HG02973 (cell line): Measurements from ENCODE around the gene LBHD2.
"Not testable (repeated sequence)": the region's sequence is repeated elsewhere in the genome, so short reads cannot be mapped to it uniquely, and the experiment has no call there.

ENCODE experiments used
- ATAC-seq: cut with Tn5 transposase; IDR thresholded peaks from one replicate; pipeline ENCODE4 v1.9.1; 2021; ENCODE audit warnings: moderate library complexity; ENCODE audit not compliant: unreplicated experiment

The LBHD2 gene

DNA sequence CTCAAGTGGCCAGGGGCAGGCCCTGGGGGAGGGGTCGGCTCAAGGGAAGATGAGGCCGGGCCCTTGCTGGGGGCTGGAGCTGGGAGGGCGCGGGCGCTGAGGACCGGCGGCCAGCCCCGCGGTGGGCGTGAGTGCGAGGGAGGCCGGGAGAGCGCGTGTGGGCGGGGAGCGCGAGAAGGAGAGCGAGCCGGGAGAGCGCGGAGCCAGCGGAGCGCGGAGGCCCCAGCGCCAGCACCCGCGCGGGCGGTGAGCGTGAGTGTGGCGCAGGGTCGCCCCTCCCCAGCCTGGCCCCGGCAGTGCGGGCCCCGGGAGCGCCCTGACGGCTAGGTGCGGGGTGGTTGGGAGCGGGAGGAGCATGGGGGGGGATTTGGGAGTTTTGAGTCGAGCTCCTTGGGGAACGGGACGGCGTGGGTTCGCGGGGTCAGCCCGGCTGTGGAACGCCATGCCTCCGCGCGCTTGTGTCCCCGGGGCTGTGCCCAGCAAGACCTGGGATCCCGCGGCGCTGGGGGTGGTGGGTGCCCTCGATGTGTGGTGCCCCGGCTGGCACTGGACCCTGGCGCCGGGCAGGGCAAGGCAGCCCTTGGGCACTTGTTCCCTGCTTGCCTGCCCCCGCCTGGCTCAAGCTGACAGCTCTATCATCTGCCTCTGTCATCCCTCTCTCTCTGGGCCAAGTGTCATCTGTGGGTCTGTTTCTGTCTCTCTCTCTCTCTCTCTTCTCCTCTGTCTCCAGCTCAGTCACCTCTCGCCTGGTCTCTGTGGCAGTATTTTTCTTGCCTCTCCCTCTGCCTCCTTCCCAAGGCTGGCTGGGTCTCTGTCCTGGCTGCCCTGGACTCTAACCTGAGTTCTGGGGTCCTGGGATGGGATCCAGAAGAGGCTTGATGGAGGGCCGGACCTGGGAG lies at the start of gene LBHD2:
Gene LBHD2, plus strand, starts transcription at position 190 of the 899 bp plus-strand sequence. CDS start 1,803 bp downstream, outside the sequence.
- ATAC-seq, result no peak

DNA sequence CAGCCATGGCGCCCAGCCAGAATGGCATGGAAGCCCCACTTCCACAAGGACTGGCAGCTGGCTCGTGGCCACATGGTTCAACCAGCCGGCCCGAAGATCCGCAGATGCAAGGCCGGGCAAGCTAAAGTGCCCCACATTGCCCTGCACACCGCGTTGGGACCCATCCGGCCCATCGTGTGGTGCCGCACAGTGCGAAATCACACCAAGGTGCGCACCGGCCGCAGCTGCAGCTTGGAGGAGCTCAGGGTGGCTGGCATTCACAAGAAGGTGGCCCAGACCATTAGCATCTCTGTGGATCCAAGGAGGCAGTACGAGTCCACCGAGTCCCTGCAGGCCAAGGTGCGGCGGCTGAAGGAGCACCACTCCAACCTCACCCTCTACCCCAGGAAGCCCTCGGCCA lies 42.5 kb upstream of the LBHD2 start:
- no peak for ATAC-seq

DNA sequence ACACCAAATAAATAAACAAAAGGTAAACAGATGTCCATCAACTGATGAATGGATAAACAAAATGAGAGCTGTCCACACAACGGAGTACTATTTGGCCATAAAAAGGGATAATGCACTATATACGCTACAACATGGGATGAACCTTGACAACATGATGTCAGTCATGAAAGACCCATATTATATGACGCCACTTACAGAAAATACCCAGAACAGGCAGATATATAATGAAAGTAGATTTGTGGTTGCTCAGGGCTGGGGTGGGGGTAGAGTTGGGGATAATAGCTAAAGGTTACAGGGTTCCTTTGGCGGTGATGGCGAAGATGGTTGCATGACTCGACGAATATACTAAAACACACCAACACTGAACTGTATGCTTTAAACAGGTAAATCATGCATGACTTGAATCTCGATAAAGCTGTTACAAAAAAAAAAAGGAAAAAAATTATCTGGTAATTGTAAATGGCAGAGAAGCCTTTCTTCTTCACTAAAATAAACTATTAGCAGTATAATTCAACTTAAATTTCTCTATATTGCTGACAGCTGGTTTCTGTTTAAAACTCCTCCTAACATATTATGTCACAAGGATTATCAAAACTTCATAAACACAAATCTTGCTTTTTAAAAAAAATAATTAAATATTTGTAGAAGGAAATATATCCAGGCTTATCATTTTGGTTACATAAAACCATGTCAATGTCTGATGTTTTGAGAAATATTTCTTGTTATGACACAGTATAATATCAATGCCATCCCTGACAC lies 40.6 kb upstream of the LBHD2 start:
- ATAC-seq, result no peak

DNA sequence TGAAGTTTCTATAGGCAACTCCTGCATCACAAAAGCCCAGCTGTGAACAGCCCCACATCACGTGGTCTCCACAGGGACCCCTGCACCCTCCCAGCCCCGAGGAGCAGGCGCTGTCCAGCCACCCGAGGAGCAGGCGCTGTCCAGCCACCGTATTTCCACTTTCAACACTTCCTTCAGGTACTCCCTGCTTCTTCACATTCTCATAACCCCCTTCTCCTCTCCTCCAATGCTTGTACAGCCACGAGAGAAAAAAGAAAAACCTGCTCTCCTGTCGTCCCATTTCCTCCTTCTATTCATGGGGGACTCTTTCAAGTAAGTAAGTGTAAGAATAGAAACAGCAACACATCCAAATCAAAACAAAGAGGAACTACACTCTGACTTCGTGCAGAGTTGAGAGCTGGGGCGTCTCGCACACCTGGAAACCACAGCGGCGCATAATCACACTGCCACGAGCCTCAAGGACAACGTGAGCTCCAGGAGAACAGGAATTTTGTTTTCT lies 38.6 kb upstream of the LBHD2 start:
- ATAC-seq, result no peak

DNA sequence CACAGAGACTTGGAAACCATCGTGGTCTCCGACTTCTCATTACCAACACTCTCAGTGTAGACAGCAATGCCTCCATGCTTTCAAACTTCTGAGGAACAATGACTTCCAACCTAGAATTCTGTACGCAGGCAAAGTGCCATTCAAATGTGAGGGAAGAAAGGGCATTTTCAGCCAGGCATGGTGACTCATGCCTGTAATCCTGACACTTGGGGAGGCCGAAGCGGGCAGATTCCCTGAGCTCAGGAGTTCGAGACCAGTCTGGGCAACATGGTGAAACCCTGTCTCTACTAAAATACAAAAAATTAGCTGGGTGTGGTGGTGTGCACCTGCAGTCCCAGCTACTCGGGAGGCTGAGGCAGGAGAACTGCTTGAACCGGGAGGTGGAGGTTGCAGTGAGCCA lies 36.6 kb upstream of the LBHD2 start:
- ATAC-seq, result not testable (repeated sequence)

DNA sequence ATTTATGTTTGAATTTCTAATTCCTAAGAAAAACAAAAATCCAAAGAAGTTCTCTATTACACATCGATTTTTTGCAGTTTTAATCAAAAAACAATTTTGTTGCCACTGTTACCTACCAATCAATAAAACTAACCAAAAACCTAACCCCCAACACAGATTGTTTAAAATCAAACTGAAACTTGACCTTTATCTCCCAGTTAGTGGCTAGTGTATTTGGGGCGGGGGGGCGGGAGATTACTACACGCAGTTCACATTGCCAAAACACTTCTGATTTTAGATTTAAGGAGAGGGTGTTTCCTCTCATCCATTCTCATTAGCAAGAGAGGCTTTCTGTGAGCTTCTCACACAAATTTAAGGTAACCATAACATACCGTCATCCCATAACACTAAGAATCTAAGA lies 33.1 kb upstream of the LBHD2 start:
- ATAC-seq, result no peak

DNA sequence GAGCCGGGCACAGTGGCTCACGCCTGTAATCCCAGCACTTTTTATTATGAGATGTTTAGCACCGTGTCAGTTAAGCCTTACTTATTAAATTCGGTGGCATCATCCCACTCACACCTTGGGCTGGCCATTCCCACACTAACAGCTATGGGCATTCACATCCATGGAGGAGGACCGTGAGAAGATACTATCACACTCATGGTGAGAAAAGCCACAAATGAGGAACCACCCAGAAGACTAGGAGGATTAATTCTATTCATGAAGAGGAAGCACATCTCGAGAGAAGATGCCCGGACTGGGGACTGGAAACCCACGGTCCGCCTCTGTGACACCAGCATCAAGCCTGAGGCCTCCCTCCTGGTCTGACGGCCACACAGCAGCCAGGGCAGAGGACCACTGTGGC lies 31.6 kb upstream of the LBHD2 start:
- ATAC-seq, result no peak

DNA sequence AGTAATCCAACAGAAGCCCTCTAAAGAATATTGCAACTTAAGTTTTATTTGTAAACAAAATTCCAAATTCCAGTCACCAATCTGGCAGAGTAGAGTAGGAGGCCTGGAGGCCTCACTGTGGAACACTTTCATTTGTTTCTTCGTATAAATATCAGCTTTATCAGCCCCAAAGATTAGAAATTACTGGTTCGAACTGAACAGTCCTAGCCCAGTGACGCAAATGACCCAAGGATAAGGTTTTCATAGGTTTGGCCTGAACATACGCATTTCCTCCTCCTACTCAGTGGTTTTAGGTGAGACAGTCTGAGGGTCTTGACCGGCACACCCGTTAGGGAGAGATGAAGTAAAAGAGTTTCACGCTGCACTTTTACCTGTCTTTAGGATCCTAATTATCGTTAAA lies 28.3 kb upstream of the LBHD2 start:
- ATAC-seq, result no peak

DNA sequence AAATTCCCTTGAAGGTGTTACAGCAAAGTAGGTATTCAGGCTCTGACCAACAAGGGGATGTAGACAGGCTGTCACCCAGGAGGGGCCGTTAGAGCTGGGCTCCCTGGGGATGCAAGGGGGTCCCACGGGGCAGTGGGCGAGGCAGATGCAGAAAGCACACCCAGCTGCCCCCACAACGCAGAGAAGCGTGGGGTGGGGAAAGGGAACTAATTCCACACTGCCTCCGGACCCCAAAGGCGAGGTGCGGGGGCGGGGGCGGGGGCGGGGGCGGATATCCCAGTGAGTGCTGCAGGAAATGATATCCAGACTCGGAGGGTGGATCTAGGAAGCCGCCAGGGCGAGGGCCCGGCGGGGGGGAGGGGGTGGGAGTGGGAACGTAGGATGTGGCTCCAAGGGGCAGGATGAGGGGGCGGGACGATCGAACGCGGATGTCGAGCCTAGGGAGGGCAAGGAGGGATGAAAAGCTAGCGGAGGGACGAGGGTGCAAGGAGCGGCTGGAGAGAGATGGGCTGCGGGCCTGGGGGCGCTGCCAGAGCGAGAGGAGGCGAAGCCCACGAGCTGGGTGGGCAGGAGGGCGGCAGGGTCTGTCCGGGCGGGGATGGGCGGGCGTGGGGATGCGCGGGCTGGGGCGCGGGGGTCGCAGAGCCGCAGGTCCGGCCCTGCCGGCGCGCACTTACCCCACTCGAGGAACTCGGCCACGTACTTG lies 27.5 kb upstream of the LBHD2 start:
- ATAC-seq, result no peak

DNA sequence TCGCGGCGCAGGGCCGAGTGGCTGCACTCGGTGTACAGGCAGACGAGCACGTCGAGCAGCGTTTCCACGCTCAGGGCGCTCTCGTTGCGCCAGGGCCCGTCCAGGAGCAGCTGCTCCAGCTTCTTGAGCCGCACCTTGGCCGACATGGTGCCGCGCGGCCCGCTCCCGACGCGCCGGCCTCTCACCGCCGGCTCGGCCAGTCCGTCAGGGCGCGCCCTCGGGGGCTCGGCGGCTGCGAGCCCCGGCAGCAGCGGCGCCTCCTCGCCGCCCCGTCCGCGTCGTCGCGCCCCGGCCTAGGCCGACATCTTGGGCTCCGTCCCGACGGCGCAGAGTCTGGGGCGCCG lies 27.0 kb upstream of the LBHD2 start:
- ATAC-seq, result peak; percentile 22

DNA sequence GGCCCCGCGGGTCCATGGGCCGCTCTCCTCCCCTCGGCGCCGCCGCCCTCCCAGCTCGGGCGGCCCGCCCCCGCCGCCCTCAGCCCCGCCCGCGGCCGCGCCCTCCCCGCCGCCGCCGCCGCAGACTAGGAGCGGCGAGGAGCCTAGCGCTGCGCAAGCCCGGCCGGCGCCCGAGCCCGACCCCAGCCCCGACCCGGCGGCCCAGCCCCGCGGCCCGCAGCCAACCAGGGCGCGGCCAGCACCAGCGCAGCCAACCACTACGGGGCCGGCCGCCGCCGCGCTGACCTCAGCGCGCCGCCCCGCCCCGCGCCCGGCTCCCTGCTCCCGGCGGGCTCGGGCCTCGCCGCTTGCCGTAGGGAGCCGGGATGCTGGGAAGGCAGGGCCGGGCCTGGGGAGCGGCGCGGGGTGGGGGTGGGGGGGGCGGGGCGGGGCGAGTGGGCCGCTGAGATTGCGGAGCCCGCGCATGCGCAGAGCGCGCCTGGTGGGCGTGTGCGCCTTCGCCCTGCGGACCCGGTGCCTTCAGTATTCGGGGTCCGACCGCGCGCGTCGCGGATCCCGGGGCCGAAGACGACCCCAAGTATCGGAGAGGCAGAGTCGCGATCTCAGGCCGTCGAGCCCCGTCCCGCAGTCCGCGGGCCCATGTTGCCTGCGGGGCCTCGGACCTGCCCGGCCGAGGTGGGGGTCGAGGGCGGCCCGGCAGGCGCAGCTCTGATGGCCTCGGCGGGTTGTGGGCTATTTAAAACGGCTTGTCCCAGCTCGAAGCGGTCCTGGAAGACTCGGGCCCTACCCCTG lies 26.4 kb upstream of the LBHD2 start, which contains the start of gene CDC42BPB:
Gene CDC42BPB, minus strand, starts transcription at position 178 of the 792 bp plus-strand sequence. CDS start 376 bp downstream, outside the sequence.
- peak; percentile 71 for ATAC-seq

DNA sequence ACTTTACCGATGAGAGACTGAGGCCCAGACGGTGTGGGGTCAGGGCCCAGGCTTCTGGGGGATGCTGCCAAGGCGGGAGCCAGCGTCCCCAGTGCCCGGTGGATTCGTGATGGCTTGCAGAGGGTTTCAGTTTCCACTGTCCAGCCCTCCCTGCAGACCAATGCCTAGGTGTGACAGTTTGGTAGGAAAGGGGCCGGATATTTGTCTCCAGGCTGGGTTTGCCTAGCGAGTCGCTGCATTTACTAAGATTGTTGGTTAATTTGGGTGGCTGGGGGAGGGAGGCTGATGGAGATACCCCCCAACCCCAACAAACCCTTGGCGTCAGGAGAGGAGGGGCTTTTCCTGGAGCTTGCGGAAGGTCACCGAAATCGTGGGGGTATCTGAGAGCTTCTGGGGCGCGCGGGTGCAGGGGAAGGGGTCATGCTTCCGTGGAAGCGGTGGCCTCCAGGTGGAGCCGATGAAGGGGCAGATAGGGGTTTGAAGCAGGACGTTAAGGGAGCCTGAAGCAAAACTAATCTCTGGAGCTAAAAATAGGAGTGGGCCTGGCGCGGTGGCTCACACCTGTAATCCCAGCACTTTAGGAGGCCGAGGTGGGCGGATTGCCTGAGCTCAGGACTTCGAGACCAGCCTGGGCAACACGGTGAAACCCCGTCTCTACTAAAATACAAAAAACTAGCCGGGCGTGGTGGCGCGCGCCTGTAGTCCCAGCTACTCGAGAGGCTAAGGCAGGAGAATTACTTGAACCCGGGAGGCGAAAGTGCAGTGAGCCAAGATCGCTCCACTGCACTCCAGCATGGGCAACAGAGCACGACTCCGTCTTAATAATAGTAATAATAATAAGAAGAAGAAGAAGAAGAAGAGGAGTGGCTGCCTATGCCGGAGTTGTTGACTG lies 25.6 kb upstream of the LBHD2 start:
- no peak for ATAC-seq

DNA sequence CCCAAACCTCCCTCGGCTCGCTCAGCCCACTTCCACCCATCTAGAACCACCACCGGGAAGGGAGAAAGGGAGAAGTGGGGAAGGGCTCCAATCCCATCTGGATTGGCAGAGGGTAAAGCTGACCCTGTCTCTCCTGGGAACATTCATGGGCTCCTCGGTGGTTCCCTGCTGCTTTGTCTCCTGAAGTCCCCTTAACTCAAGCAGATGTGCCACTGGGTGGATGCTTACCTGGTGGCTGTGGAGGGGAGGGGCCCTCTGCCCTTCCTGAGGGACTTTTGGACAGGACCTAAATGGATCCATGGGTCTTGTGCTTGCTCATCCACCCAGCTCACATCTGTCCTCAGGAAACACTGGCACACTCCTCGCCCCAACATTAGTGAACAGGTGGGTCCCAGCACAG lies 24.5 kb upstream of the LBHD2 start:
- ATAC-seq, result no peak

DNA sequence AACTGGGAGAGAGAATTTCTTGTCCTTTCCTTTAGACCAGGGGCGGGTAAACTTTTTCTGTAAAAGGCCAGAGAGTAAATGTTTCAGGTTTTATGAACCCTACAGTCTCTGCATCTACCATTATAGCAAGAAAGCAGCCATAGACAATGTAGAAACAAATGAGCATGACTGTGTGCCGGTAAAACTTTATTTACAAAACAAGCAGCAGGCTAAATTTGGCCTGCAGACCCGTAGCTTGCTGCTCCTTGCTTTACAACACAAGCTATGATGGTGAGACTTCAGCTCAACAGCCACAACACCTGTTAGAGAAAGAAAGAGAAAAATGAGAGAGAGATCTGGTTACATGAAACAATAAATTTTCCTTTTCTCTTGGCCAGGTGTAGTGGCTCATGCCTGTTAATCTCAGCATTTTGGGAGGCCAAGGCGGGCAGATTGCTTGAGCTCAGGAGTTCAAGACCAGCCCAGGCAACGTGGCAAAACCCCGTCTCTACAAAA lies 22.5 kb upstream of the LBHD2 start:
- ATAC-seq, result no peak

DNA sequence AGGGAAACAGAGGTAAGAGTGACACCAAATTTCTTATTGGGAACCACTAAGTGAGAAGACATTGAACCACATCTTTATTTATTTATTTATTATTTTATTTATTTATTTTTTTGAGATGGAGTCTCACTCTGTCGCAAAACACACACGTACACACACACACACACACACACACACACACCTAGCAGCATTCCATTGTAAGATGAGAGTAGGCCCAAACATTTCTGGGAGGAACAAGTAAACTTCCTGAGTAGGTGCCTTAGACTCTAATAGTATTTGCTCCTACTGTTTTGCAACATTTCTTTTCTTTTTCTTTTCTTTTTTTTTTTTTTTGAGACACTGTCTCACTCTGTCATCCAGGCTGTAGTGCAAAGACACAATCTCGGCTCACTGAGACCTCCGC lies 19.6 kb upstream of the LBHD2 start:
- ATAC-seq, result no peak

DNA sequence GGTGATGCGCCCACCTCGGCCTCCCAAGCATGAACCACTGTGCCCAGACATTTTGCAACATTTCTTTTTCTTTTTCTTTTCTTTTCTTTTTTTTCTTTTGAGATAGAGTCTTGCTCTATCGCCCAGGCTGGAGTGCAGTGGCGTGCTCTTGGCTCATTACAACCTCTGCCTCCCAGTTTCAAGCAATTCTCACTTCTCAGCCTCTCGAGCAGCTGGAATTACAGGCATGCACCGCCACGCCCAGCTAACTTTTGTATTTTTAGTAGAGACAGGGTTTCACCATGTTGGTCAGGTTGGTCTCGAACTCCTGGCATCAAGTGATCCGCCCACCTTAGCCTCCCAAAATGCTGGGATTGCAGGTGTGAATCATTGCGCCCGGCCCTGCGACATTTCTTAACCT lies 19.0 kb upstream of the LBHD2 start:
- no peak for ATAC-seq

DNA sequence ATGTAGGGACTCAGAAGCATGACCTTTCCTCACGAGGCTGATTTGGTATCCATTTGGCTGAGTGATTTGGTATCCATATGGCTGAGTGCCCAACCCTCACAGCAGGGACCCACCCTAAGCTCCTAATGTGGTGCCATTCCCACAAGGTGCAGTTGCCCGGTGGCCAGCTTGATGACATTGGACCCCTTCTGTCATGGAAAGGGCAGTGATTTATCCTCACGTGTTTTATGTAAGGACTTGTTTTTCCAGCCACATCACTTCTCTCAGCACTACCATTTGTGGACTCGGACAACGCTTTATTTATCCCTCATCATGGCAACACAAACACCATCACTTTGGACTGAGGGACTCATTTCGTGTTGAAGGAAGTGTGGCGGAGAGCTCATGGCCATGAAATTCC lies 18.1 kb upstream of the LBHD2 start:
- ATAC-seq, result no peak

DNA sequence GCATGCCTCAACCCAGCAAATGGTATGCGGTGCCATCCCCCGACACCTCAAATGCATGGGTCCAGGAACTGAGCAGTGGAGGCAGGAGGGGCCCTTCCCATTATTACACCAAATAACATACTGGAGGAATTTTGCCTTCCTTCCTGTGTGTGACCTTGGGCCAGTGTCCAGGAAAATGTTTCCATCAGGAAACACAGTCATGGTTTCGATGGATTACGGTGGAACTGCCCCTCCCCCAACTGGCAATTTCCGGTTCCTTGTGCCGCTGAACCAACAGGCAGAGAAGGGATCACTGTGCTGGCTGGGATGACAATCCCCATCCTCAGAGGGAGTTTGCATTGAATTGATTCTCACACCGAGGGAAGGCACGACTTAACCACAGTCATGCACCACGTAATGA lies 17.6 kb upstream of the LBHD2 start:
- ATAC-seq, result no peak

DNA sequence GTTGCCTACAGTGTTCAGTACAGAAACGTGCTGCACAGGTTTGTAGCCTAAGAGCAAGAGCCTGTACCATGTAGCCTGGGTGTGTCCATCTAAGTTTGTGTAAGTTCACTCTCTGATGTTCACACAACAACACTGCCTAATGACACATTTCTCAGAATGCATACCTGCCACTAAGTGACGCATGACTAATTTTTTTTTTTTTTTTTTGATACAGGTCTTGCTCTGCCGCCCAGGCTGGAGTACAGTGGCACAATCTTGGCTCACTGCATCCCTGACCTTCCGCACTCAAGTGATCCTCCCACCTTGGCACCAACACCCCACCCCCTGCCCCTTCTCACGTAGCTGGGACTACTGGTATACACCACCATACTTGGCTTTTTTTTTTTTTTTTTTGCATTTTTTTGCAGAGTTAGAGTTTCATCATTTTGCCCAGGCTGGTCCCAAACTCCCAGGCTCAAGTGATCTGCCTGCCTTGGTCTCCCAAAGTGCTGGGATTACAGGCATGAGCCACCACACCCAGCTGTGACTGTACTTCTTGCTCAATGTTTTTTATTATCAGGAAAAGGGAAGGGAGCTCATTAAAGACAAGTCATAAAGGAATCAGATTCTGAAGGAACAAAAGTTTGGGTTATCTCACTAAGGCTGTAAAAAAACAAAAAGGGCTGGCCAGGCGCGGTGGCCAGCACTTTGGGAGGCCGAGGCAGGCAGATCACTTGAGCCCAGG lies 16.6 kb upstream of the LBHD2 start:
- ATAC-seq, result no peak
